Activated CD4-positive, alpha-beta T cell treated with anti-CD3 and anti-CD28 coated beads, Interleukin-2, Interleukin-4, amounts not matched to agents 100 ng/mL and 50 ng/mL, durations not matched to agents 16 hours and 8 hours (primary cell): Measurements from ENCODE around the gene INTS6L.
"Not testable (repeated sequence)": the region's sequence is repeated elsewhere in the genome, so short reads cannot be mapped to it uniquely, and the experiment has no call there.

Source experiments
- DNase-seq: peaks from one replicate; pipeline ENCODE4 v3.0.0-alpha.2; 2020; ENCODE audit warnings: low spot score

The INTS6L gene

GRCh38 chrX:135522878-135523693 is 2.6 kb downstream of the INTS6L start:
- no peak for DNase-seq

GRCh38 chrX:135528254-135528653 is 7.8 kb downstream of the INTS6L start:
- DNase-seq: no peak

GRCh38 chrX:135528756-135529155 is 8.3 kb downstream of the INTS6L start:
- no peak for DNase-seq

- DNase-seq: no peak
Measured at GRCh38 chrX:135530097-135530496, 9.6 kb downstream of the INTS6L start.

- DNase-seq: no peak
Measured at GRCh38 chrX:135531813-135532212, 11.4 kb downstream of the INTS6L start.

- DNase-seq: no peak
Measured at GRCh38 chrX:135535077-135535940, 14.8 kb downstream of the INTS6L start.

GRCh38 chrX:135536877-135537276 is 16.4 kb downstream of the INTS6L start:
- DNase-seq: no peak

GRCh38 chrX:135541351-135541750 is 20.9 kb downstream of the INTS6L start:
- DNase-seq: no peak

- no peak for DNase-seq
Measured at GRCh38 chrX:135543172-135543571, 22.7 kb downstream of the INTS6L start.

GRCh38 chrX:135543924-135544323 is 23.5 kb downstream of the INTS6L start:
- DNase-seq: peak; percentile 20

- no peak for DNase-seq
Measured at GRCh38 chrX:135544338-135544948, 24.0 kb downstream of the INTS6L start.

- no peak for DNase-seq
Measured at GRCh38 chrX:135547767-135548166, 27.3 kb downstream of the INTS6L start.

- DNase-seq: no peak
Measured at GRCh38 chrX:135549519-135549918, 29.1 kb downstream of the INTS6L start.

GRCh38 chrX:135556055-135556454 is 35.6 kb downstream of the INTS6L start:
- no peak for DNase-seq

GRCh38 chrX:135557344-135557743 is 36.9 kb downstream of the INTS6L start:
- DNase-seq: no peak

GRCh38 chrX:135572436-135572835 is 52.0 kb downstream of the INTS6L start:
- no peak for DNase-seq

GRCh38 chrX:135581496-135581895 is 61.0 kb downstream of the INTS6L start:
- no peak for DNase-seq

- no peak for DNase-seq
Measured at GRCh38 chrX:135585153-135585552, 64.7 kb downstream of the INTS6L start.

GRCh38 chrX:135591871-135592270 is 71.4 kb downstream of the INTS6L start:
- no peak for DNase-seq

GRCh38 chrX:135594049-135594448 is 73.6 kb downstream of the INTS6L start:
- DNase-seq: not testable (repeated sequence)

- DNase-seq: not testable (repeated sequence)
Measured at GRCh38 chrX:135594453-135594852, 74.0 kb downstream of the INTS6L start.

GRCh38 chrX:135595543-135595942 is 75.1 kb downstream of the INTS6L start:
- DNase-seq: no peak

GRCh38 chrX:135596495-135596894 is 76.0 kb downstream of the INTS6L start:
- peak; percentile 55 for DNase-seq
